ENCODE data around the gene TTC16.

TTC16 gene

DNA sequence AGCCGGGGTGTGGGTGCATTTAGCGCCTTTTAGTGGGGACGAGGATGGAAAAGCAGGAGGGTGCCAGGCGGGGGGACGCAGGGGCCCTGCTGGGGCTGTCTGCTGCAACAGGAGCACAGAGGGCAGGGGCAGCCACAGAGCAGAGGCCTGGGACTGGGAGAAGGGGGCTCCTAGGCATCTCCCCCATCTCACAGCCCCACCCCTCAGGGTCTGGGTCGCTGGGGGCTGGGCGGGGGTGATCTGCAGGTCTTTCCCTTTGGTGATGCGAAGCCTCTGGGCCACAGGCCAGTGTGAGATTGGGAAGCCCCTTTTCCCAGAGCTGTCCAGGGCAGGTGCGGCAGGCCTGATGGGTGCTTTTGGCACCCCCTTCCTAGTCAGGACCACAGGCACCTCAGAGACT, 14.4 kb downstream of the TTC16 start:
- no peak for DNase-seq (ENCODE audit: low spot score in 2 of 2)
- H3K27me3 Mint-ChIP-seq: no peaks in the 10 kb centered on the region
- H3K4me3 Mint-ChIP-seq: no peak overlapping the region
- H3K27ac Mint-ChIP-seq (ENCODE audit: low read depth): peak overlapping the region; percentile 29
- H3K36me3 Mint-ChIP-seq (ENCODE audit: insufficient read depth): peaks cover 11% of the 10 kb centered on the region
- no peaks in the 10 kb centered on the region for H3K9me3 Mint-ChIP-seq
- no peak for ATAC-seq (replicated peaks; ENCODE audit: extremely low read depth, poor library complexity, severe bottlenecking)
- H3K4me1 Mint-ChIP-seq: peaks cover 8% of the 10 kb centered on the region

GRCh38 chr9:127730799-127731410, 15.0 kb downstream of the TTC16 start:
- H3K27ac Mint-ChIP-seq (ENCODE audit: low read depth): no peak overlapping the region
- no peaks in the 10 kb centered on the region for H3K27me3 Mint-ChIP-seq
- peaks cover 8% of the 10 kb centered on the region for H3K4me1 Mint-ChIP-seq
- ATAC-seq (replicated peaks; ENCODE audit: extremely low read depth, poor library complexity, severe bottlenecking): no peak
- DNase-seq (ENCODE audit: low spot score in 2 of 2): no peak
- H3K36me3 Mint-ChIP-seq (ENCODE audit: insufficient read depth): peaks cover 12% of the 10 kb centered on the region
- no peaks in the 10 kb centered on the region for H3K9me3 Mint-ChIP-seq
- H3K4me3 Mint-ChIP-seq: no peak overlapping the region

DNA sequence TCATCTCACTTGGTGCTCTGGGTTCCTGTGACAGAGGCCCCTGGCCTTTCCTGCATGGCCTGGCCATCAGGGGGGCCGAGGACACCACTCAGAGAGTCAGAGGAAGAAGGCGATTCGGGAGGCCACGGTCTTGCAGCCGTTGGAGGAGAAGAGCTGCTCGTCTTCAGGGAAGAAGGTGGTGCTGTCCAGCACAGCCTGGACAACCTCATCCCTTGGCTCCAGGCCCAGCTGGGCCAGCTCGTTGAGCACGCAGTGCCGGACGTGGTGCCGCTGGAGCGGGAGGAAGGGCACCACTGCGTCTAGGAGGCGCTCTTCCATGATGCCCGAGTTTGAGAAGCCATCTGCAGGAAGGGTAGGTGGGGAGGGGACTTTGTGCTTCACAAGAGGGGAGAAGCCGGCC, 16.1 kb downstream of the TTC16 start:
- H3K27ac Mint-ChIP-seq (ENCODE audit: low read depth): no peak overlapping the region

DNA sequence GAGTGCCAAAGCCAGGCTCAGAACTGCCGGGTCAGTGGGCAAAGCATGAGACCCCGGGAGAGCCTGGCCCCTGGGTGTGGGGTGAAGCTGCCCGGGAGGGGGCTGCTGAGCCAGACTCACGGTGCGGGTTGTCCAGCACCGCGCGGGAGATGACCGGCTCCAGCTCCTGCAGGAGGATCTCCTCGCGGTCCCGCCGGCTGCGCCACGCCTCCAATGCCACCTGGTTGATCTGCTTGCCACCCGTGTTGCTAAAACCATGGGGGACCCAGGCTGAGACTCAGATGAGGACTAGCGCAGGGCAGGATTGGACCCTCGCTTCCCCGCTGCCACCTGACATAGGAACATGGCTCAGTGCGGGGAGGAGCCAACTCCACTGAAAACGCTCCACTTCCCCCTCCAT, 16.6 kb downstream of the TTC16 start:
- no peaks in the 10 kb centered on the region for H3K9me3 Mint-ChIP-seq
- peaks cover 8% of the 10 kb centered on the region for H3K4me1 Mint-ChIP-seq
- peaks cover 11% of the 10 kb centered on the region for H3K36me3 Mint-ChIP-seq (ENCODE audit: insufficient read depth)
- ATAC-seq (replicated peaks; ENCODE audit: extremely low read depth, poor library complexity, severe bottlenecking) (no peak), DNase-seq (ENCODE audit: low spot score in 2 of 2) (no peak)
- H3K27me3 Mint-ChIP-seq: no peaks in the 10 kb centered on the region
- H3K4me3 Mint-ChIP-seq: no peak overlapping the region
- H3K27ac Mint-ChIP-seq (ENCODE audit: low read depth): no peak overlapping the region

More for the DNA sequence above, 16.1 kb downstream of the TTC16 start:
- Mint-ChIP-seq H3K27me3 (no peaks in the 10 kb centered on the region), H3K36me3 (ENCODE audit: insufficient read depth) (peaks cover 13% of the 10 kb centered on the region), H3K4me1 (peaks cover 8% of the 10 kb centered on the region), H3K4me3 (no peak overlapping the region), H3K9me3 (no peaks in the 10 kb centered on the region)
- no peak for DNase-seq (ENCODE audit: low spot score in 2 of 2)
- no peak for ATAC-seq (replicated peaks; ENCODE audit: extremely low read depth, poor library complexity, severe bottlenecking)

DNA sequence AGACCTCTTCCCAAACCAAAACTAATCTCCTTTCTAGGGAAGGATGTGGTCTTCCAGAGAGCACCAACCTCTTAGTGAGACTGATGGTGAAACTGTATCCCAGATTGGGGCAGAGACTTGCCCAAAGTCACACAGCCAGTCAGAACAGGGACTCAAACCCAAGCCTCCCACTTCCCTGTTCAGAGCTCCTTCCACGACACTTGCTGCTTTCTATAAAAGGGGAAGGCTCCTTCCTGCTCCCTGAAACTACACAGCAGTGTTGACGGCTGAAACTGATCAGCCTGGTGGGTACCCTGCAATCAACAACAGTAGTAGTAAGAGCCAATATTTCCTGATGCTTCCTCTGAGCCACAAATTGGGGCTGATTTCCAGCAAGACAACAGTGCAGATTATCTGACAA, 17.7 kb downstream of the TTC16 start:
- ATAC-seq (replicated peaks; ENCODE audit: extremely low read depth, poor library complexity, severe bottlenecking): no peak
- Mint-ChIP-seq H3K27me3 (no peaks in the 10 kb centered on the region), H3K4me3 (peak overlapping the region; percentile 77), H3K36me3 (ENCODE audit: insufficient read depth) (peaks cover 16% of the 10 kb centered on the region), H3K9me3 (no peaks in the 10 kb centered on the region), H3K27ac (ENCODE audit: low read depth) (peak overlapping the region; percentile 68), H3K4me1 (peaks cover 8% of the 10 kb centered on the region)
- DNase-seq (ENCODE audit: low spot score in 2 of 2): no peak

- Mint-ChIP-seq H3K4me1 (peaks cover 8% of the 10 kb centered on the region), H3K27ac (ENCODE audit: low read depth) (peak overlapping the region; percentile 68), H3K9me3 (no peaks in the 10 kb centered on the region), H3K4me3 (peak overlapping the region; percentile 77), H3K27me3 (no peaks in the 10 kb centered on the region), H3K36me3 (ENCODE audit: insufficient read depth) (peaks cover 20% of the 10 kb centered on the region)
- DNase-seq (ENCODE audit: low spot score in 2 of 2) (no peak), ATAC-seq (replicated peaks; ENCODE audit: extremely low read depth, poor library complexity, severe bottlenecking) (no peak)
Measured at GRCh38 chr9:127734247-127734746, 18.4 kb downstream of the TTC16 start.

DNA sequence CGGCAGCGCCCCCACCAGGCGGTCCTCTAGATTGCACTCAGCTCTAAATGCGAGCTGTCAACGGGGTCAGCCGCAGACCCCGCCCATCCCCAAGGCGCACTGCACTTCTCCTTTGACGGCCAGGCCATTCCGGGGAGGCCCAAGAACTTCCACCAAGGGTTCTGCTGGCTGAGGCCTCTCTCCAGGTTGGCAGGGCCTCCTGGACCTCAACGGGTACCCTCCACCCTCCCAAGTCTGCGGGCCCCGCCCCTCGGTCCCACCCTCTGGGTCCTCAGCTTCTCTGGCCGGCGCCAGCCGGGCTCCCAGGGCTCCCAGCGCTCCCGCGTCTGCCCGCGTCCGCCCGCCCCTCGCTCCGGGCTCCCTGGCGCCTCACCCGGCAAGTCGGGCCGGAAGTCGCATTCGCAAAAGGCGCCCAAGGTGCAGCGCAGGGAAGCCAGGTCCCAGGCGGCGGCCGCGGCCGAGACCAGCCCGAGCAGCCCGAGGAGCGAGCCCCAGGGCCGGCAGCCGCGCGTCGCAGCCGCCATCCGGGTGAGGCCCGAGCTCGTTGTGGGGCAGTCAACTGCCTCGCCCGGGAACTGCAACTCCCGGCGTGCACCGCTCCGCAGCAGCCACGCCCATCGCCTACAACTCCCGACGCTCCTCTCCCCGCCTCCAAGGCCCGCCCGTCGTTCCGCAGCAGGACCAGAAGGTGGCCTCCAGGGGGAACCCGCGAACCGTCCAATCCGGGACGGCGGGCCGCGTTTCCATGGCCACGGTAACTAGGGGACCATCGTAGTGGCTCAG, 19.1 kb downstream of the TTC16 start, which contains the start of gene TOR2A:
TSS of gene TOR2A (minus strand) at position 548 of the 783 bp plus-strand sequence. CDS start at position 524, 24 bp downstream.
- Mint-ChIP-seq H3K4me3 (peak within 1 kb of the TSS; percentile 77), H3K27ac (ENCODE audit: low read depth) (peak within 1 kb of the TSS; percentile 98), H3K4me1 (peaks cover 8% of the 10 kb centered on the region), H3K9me3 (no peaks in the 10 kb centered on the region), H3K36me3 (ENCODE audit: insufficient read depth) (peaks cover 24% of the 10 kb centered on the region), H3K27me3 (no peaks in the 10 kb centered on the region)
- DNase-seq (ENCODE audit: low spot score in 2 of 2) (peak; percentile 99), ATAC-seq (replicated peaks; ENCODE audit: extremely low read depth, poor library complexity, severe bottlenecking) (peak; percentile 83)

DNA sequence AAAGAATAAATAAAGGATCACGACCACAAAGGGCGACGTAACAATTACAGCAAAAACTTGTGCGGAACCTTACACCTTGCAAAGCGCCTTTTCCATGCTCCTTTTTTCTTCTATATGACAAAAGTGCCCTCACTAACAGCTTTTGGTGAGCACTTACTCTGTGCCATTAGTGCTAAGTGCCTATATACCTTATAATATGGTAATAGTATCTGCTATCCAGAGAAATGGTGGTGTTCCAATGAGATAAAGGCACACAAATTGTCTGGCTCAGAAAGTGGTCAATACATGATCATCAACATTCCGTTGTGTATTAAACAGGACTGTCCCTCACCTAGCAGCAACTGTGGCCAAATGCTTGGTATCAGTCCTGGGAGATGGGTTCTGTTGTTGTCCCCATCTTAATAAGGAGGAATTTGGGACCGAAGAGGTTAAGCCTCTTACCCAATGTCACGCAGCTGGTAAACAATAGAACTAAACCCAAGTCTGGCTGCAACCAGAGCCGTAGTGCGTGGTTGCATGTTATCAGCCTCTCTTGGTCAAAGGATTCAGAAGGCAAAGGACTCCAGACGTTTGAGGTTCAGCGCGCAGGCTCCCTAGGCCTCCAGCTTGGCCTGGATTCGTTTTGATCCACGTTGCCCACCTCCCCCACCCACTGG, 19.8 kb downstream of the TTC16 start:
- no peaks in the 10 kb centered on the region for H3K27me3 Mint-ChIP-seq
- peak overlapping the region; percentile 98 for H3K27ac Mint-ChIP-seq (ENCODE audit: low read depth)
- peaks cover 8% of the 10 kb centered on the region for H3K4me1 Mint-ChIP-seq
- DNase-seq (ENCODE audit: low spot score in 2 of 2) (no peak), ATAC-seq (replicated peaks; ENCODE audit: extremely low read depth, poor library complexity, severe bottlenecking) (no peak)
- H3K4me3 Mint-ChIP-seq: peak overlapping the region; percentile 77
- H3K36me3 Mint-ChIP-seq (ENCODE audit: insufficient read depth): peaks cover 25% of the 10 kb centered on the region
- no peaks in the 10 kb centered on the region for H3K9me3 Mint-ChIP-seq

- no peak overlapping the region for H3K4me3 Mint-ChIP-seq
- H3K9me3 Mint-ChIP-seq: no peaks in the 10 kb centered on the region
- peaks cover 37% of the 10 kb centered on the region for H3K36me3 Mint-ChIP-seq (ENCODE audit: insufficient read depth)
- DNase-seq (ENCODE audit: low spot score in 2 of 2) (no peak), ATAC-seq (replicated peaks; ENCODE audit: extremely low read depth, poor library complexity, severe bottlenecking) (no peak)
- H3K27me3 Mint-ChIP-seq: no peaks in the 10 kb centered on the region
- no peak overlapping the region for H3K27ac Mint-ChIP-seq (ENCODE audit: low read depth)
- H3K4me1 Mint-ChIP-seq: peaks cover 5% of the 10 kb centered on the region
Measured at GRCh38 chr9:127738666-127739065, 22.8 kb downstream of the TTC16 start.

DNA sequence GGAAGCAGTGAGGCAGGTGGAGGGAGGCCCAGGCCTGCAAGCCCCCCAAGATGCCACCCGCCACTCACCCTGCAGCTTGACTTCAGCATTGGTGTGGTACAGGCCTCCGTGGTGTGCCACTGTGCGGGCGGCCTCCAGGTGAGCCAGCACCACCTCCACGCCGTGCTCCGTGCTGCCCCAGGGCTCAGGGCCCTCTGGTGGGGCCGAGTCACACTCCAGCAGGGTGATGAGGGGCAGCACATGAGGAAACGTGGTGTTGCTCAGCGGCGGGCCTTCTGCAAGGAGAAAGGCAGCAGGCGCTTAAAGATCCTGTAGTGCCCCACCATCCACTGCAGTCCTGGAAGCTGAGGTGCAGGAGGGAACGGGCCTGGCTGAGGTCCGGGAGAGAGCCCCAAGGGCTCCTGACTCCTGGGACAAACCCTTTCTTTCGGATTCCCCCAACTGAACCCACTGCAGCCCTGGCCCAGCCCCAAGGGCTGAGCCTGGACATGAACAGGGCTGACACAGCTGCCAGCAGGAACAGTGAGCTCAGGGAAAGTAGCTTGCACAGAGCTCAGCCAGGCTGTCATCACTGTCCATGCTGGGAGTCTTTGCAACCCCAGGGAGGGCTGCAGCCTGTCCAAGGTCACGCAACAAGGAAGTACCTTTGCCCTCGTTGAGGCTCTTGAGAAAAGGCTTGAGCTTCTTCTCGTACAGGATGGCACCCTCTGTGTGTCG, 23.9 kb downstream of the TTC16 start:
- Mint-ChIP-seq H3K36me3 (ENCODE audit: insufficient read depth) (peaks cover 47% of the 10 kb centered on the region), H3K9me3 (no peaks in the 10 kb centered on the region), H3K27me3 (no peaks in the 10 kb centered on the region)

GRCh38 chr9:127741831-127742434, 26.1 kb downstream of the TTC16 start:
- H3K27me3 Mint-ChIP-seq: no peaks in the 10 kb centered on the region
- DNase-seq (ENCODE audit: low spot score in 2 of 2) (no peak), ATAC-seq (replicated peaks; ENCODE audit: extremely low read depth, poor library complexity, severe bottlenecking) (no peak)
- peaks cover 53% of the 10 kb centered on the region for H3K36me3 Mint-ChIP-seq (ENCODE audit: insufficient read depth)
- H3K27ac Mint-ChIP-seq (ENCODE audit: low read depth): peak overlapping the region; percentile 69
- no peaks in the 10 kb centered on the region for H3K9me3 Mint-ChIP-seq
- H3K4me1 Mint-ChIP-seq: peaks cover 2% of the 10 kb centered on the region
- no peak overlapping the region for H3K4me3 Mint-ChIP-seq

More for the DNA sequence above, 23.9 kb downstream of the TTC16 start:
- Mint-ChIP-seq H3K4me1 (no peaks in the 10 kb centered on the region), H3K4me3 (no peak overlapping the region), H3K27ac (ENCODE audit: low read depth) (no peak overlapping the region)
- ATAC-seq (replicated peaks; ENCODE audit: extremely low read depth, poor library complexity, severe bottlenecking): no peak
- DNase-seq (ENCODE audit: low spot score in 2 of 2): no peak
